Posterior vena cava (tissue), 2 donors: ENCODE measurements around the gene CPED1. TPM values are rescaled to one million over a fixed set of nuclear protein-coding genes. Genes with fewer than 3 reads are reported as not detected.
"Not testable (repeated sequence)": the region's sequence is repeated elsewhere in the genome, so short reads cannot be mapped to it uniquely, and the experiment has no call there.

Experiments
- DNase-seq: peaks from one replicate; pipeline ENCODE4 v3.0.0-alpha.2; 2020; ENCODE audit warnings: low spot score
- intact Hi-C, 2 donors: fragments of 100-400 bp; cut with DNase I; formaldehyde crosslinking; loops; one replicate each; pipeline versions ENCODE4 v1.14.1 to v1.14.2; 2022 to 2023
- total RNA-seq, 2 donors: library from RNA; stranded (reverse); fragmentation: NEBNext Ultra II Directional; extraction: Animal tissue kit (Norgen Biotek cat#: 25700); gene quantifications; one replicate each; pipeline ENCODE4 v1.2.1, GENCODE V29; 2021
- donor health status: DM: yes; HTN: yes; CAD: no.
- donor health status: DM: yes; HTN: yes; CAD: no.

CPED1 gene
- total RNA-seq, 2 donors from 2014 or later, result 99.6 to 120 TPM

DNA sequence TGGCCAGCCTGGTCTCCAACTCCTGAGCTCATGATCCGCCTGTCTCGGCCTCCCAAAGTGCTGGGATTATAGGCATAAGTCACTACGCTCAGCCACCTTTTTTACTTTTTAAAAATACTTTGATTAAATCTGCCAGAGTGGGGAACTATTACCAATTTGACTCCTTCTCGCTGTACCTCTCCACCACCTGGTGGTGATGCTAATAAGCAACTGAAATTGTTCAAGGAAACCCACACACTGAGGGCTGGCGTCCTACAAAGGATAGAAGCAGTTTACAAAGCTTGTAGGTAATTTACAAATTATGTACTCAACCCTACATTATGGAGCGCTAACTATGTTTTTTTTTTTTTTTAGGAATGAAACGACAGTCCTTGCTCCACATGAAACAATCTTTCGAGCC, 111.1 kb downstream of the CPED1 start:
- intact Hi-C loops, result no loop called here
- no peak for DNase-seq

DNA sequence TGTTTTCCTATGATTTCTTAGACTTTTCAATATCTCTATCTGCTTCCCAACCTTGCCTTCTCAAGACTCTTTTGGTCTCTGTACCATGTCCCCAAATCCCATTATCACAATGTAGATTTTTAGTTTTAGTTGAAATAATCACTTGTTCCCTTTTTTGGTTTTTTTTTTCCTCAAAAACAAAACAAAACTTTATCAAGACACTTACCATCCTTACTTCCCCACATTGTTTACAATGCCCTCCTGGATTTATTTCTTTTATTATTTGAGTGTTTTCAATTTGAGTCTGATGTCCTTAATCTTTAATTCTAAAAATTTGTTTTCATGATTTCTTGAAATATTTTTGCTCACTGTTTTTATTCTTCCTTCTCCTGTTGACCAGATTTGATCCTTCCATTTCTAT, 112.6 kb downstream of the CPED1 start:
- no peak for DNase-seq
- intact Hi-C loops, result no loop called here

GRCh38 chr7:121101621-121102020, 113.1 kb downstream of the CPED1 start:
- no peak for DNase-seq
- intact Hi-C loops, result no loop called here

DNA sequence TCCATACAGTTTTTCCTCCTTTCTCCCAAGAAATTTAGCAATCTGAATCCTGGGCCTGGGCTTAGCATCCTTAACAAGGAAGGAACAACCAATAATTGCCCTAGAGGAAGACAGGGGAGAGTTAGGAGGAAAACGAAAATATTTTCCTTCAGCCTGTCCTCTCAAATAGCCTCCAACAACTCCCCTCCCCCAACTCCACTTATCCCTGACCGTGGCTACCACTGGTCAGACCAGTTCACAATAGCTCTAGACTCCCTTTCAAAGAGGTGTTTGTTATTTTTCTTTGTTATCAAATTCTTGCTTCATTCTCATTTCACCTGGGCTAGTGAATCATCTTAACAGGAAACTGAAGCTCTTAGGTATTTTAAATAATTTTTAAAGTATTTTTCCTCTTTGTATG, 114.1 kb downstream of the CPED1 start:
- intact Hi-C loops, result no loop called here
- no peak for DNase-seq

DNA sequence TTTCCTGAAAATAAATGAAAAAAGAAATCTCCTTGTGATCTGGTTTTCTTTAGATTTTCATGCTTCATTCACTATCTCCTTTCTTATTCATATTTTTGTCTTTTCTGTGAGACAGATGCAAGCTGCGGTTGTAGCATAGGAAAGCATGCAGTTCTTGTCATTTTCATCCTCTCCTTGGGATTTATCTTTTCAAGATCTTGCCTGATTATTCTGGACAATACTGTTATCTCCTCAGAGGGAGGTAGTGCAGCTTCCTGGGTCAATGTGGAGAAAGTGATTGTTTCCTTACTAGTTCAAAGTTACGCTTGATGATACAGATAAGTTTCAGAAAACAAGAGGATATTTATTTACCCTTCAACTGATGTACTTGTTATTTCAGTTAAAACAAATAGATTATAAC, 114.6 kb downstream of the CPED1 start:
- intact Hi-C loops, result no loop called here
- no peak for DNase-seq

DNA sequence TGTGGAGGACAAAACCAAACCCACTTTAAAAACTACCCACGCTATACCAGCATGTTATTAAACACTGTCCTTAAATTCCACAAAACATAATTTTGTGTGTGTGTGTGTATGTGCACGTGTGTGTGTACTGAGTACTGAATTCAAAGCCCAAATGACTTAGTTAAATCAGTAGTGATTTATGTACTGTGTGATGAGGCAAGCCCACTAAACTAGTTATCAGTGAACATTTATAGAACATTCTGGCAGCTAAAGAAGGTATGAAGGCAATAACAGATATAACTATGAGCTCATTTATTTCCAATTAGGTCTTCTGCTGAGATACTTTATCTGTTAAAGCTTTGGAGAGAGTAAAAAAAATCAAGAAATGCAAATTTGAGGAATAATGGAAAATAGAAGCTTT, 115.1 kb downstream of the CPED1 start:
- intact Hi-C loops, result no loop called here
- no peak for DNase-seq

- intact Hi-C loops, result loop anchor here in 1 of 2 donors (5.0 kb wide), 1 partner anchor 118 kb away; the partner anchor contains the start of gene CPED1
- no peak for DNase-seq
These were observed 116.8 kb downstream of the CPED1 start for GRCh38 chr7:121105262-121105661.

GRCh38 chr7:121107923-121108498, 119.5 kb downstream of the CPED1 start:
- intact Hi-C loops, result loop anchor here in 1 of 2 donors (5.0 kb wide), 1 partner anchor 121 kb away; the partner anchor contains the start of gene CPED1

DNA sequence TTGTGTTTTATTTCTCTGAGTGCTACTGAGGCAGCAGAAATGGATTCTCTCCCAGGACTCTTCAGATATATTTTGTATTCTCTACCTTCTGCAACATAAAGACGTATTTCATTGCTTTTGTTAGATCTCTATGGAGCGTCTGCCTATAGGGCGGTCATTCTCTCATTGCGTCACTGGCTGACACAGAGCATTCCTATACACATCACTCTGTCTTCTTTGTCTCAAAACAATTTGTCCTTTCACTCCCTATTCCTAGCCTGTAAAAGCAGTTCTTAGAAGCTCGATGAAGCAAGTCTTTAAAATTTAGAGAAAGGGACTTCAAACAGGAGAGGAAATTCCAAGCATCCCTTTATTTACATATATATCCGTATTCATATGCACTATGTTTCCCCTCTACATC, 120.6 kb downstream of the CPED1 start:
- no peak for DNase-seq
- intact Hi-C loops, result loop anchor here in 1 of 2 donors (5.0 kb wide), 1 partner anchor 122 kb away; the partner anchor contains the start of gene CPED1

More at GRCh38 chr7:121107923-121108498, 119.5 kb downstream of the CPED1 start:
- DNase-seq, result no peak

DNA sequence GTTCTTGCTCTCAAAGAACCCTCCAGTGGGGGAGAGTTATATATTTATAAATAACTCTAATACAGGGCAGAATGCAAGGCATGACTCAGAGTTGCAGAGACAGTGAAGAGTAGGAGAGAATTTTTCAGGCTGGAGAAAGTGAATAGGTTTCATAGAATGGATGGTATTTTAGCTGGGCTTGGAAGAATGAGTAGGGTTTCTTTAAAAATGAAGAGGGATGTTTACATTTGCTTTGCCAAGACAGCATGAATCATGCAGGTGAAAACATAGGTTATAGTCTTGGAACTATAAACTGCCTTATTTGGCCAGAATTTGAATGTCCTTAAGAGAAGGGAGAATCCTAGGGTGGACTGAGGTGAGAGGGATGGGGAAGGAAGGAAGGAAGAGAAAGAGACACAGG, 124.8 kb downstream of the CPED1 start:
- no peak for DNase-seq
- intact Hi-C loops, result no loop called here

DNA sequence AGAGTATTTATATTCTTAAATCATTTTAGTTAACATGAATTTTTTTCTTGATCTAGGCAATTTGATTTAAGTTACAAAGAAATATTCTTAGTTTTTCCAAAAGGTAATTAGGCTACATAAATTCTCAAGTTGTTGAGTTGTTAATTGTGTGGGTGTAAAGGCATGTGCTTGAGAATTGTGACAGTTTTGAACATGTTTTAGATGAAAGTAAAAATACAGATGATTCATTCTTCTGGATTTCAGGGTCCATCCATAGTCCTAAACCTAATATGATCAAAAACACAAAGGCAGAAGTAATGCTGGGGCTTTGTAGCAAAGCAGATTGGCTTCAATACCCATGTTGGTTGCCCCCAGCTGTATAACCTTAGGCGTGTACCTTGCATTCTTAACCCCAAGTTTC, 127.9 kb downstream of the CPED1 start:
- DNase-seq, result no peak
- intact Hi-C loops, result no loop called here

GRCh38 chr7:121119047-121119446, 130.5 kb downstream of the CPED1 start:
- no peak for DNase-seq
- intact Hi-C loops, result no loop called here

GRCh38 chr7:121123032-121123431, 134.5 kb downstream of the CPED1 start:
- no peak for DNase-seq
- intact Hi-C loops, result no loop called here

GRCh38 chr7:121125454-121125853, 136.9 kb downstream of the CPED1 start:
- intact Hi-C loops, DNase-seq: not testable (repeated sequence)

GRCh38 chr7:121126201-121126600, 137.7 kb downstream of the CPED1 start:
- DNase-seq, result no peak
- intact Hi-C loops, result no loop called here

DNA sequence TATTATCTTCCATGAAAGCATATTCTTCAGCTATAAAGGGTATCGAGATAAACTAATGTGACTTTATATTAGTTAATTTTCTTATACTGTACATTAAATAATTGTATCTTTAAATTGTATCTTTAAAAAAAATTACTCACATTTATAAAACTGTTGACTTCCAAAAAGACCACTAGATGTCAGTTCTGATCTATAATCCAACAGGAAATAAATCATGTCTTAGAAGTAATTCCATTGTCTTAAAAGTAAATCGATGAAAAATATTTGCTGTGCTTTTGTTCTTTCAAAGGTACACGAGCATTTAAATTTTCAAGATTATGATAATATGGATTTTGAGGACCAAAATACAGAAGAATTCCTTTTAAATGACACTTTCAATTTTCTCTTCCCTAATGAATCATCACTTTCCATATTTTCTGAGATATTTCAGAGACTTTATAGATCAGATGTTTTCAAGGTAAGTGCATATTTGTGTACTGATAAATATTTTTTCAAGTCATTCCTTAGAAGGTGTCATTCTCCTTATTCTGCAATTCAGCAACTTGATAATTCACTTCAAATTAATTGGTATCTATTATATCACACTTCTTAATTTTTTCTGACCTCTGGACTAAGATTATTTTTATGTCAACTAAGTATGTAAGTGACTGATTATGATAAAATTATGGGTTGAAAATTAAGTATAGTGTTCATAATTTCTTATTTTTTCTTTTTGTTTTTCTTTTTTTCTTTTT, 138.5 kb downstream of the CPED1 start:
- no peak for DNase-seq
- intact Hi-C loops, result no loop called here

DNA sequence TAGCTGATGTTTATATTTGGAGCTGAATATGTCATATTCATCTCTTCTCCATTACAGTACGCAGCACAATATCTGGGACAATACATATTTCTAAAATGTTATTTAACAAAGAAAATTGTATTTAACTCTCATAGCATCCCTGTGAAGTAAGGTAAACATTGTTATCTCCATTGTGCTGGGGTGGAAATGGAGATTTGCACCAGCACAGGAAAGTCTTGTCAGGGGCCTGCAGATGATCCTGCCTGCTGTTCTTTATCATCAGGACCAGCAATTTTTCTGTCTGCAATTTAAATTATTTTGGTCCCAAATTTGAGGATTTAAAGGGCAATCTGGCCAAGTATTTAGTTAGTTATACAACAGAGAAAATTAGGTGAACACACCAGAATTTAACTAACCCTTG, 144.4 kb downstream of the CPED1 start:
- intact Hi-C loops, result no loop called here
- DNase-seq, result no peak

DNA sequence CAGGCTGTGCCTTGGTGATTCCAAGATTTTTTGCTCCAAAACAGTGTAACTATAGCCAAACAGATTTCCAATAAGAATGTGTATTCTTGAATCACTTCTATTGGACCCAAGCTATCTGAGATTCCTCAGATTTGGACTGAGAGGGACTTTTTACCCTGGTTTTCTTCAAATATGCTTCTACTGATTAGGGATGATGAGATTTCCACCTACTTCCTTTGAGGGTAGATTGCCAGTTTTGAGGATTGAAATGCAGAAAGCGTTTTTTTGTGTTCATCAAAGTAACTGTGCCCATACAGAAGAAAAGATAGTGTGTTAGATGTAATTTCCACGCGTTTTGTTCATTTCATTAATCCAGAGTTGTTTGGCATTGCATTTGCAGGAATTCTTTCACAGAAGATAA, 144.9 kb downstream of the CPED1 start:
- intact Hi-C loops, result no loop called here

DNA sequence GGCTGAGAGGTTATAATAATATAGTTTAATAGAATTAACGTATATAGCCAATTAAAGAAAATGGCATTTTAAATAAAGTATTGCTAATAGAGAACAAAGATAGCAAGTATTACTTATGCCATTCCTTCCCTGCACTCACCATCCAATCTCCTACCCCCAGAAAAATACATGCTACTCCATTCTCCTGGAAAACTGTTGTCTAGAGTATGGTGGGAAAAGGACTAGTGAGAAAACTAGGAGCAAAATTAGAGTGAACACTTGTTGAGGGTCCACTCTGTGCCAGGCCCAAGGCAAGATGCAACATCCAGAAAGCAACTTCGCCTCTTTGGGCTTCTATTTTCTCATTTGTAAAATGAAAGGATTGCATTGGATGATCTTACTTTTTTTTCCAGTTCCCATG, 149.1 kb downstream of the CPED1 start:
- intact Hi-C loops, result no loop called here
- DNase-seq, result no peak

More for the DNA sequence above, 144.9 kb downstream of the CPED1 start:
- no peak for DNase-seq

DNA sequence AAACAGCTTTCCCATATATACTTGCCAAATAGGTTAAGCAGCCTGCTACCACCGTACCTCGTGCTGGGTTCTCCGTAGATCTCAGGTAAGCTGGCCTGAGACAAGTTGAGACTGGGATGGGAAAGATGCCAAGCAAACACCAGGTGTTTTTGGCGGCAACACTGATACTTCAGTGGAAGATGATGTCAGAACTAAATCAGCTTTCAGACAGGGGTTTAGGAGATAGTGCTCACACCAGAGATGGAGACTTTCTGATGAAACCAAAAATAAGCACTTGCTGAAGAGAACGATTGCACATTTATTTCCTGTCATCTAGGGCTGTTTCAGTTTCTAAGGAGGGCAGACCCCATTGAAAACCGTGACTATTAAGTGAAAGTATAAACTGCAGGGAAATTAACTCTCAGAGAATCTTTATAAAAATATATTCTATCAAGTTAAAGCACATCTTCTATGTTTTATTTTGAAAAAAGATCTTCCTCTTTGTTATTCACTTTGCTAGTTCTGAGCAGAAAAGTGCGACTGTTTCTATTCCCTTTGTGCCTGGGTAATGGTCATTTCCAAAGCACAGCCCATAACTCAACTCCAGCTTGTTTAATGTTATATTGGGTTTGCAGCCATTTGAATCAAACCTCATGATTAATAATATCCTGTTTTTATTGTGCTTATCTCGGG, 149.9 kb downstream of the CPED1 start:
- intact Hi-C loops, result no loop called here
- DNase-seq, result no peak
